Loucy (cell line): ENCODE measurements around the gene CRIP2.

Experiments
- H2AFZ ChIP-seq: fragments of 200-600 bp; sonication (generic); 2 replicates; pipeline ENCODE4 v1.6.0; 2016; ENCODE audit warnings: antibody characterized with exemption, mild to moderate bottlenecking, low read length, moderate library complexity
- H3F3A ChIP-seq: fragments of 200-600 bp; 2 replicates; pipeline ENCODE4 v1.6.0; 2016; ENCODE audit warnings: antibody characterized with exemption, low read depth, mild to moderate bottlenecking
- H3K27me3 ChIP-seq: fragments of 200-600 bp; sonication (generic); 2 replicates; pipeline ENCODE4 v1.6.1; 2014; ENCODE audit warnings: low read length, mild to moderate bottlenecking; ENCODE audit not compliant: insufficient read depth, poor library complexity, severe bottlenecking
- H3K36me3 ChIP-seq: fragments of 200-600 bp; sonication (generic); 2 replicates; pipeline ENCODE4 v1.6.1; 2016; ENCODE audit warnings: low read length; ENCODE audit not compliant: insufficient read depth
- H3K4me1 ChIP-seq: fragments of 200-600 bp; sonication (generic); 2 replicates; pipeline ENCODE4 v1.5.1; 2014; ENCODE audit warnings: low read length, mild to moderate bottlenecking; ENCODE audit not compliant: insufficient read depth, poor library complexity, severe bottlenecking
- H3K4me2 ChIP-seq: fragments of 200-600 bp; sonication (generic); 2 replicates; pipeline ENCODE4 v1.6.0; 2014; ENCODE audit warnings: antibody characterized with exemption, low read length, low read depth, mild to moderate bottlenecking; ENCODE audit not compliant: poor library complexity, severe bottlenecking
- H3K4me3 ChIP-seq: fragments of 200-600 bp; sonication (generic); 2 replicates; pipeline ENCODE4 v1.5.1; 2014; ENCODE audit warnings: low read length, mild to moderate bottlenecking, mixed read lengths; ENCODE audit not compliant: poor library complexity, severe bottlenecking
- H3K79me2 ChIP-seq: fragments of 200-600 bp; sonication (generic); 2 replicates; pipeline ENCODE4 v1.6.1; 2014; ENCODE audit warnings: low read length; ENCODE audit not compliant: insufficient read depth
- H3K9ac ChIP-seq: fragments of 200-600 bp; sonication (generic); 2 replicates; pipeline ENCODE4 v1.6.0; 2014; ENCODE audit warnings: mild to moderate bottlenecking, low read depth, low read length, moderate library complexity; ENCODE audit not compliant: poor library complexity, severe bottlenecking
- H3K9me2 ChIP-seq: fragments of 200-600 bp; sonication (generic); replicated peaks from 2 replicates; pipeline ENCODE4 v1.6.1; 2016; ENCODE audit warnings: low read depth, low read length, mixed read lengths
- H3K9me3 ChIP-seq: fragments of 200-600 bp; sonication (generic); 2 replicates; pipeline ENCODE4 v1.6.1; 2014; ENCODE audit warnings: mild to moderate bottlenecking, antibody characterized with exemption, low read length, low read depth; ENCODE audit not compliant: insufficient read depth
- H4K20me1 ChIP-seq: fragments of 200-600 bp; sonication (generic); 2 replicates; pipeline ENCODE4 v1.6.0; 2014; ENCODE audit warnings: antibody characterized with exemption, low read length, mild to moderate bottlenecking; ENCODE audit not compliant: insufficient read depth, poor library complexity, severe bottlenecking
- CTCF ChIP-seq: fragments of 200-600 bp; sonication (generic); conservative IDR thresholded peaks from 2 replicates; pipeline ENCODE4 v1.5.1; 2014; ENCODE audit warnings: mild to moderate bottlenecking, antibody characterized with exemption, low read length
- EZH2phosphoT487 ChIP-seq: fragments of 200-600 bp; IDR thresholded peaks from 2 replicates; pipeline ENCODE4 v1.6.1; 2018; ENCODE audit warnings: antibody characterized with exemption, mild to moderate bottlenecking, moderate library complexity, borderline replicate concordance

Gene CRIP2

GRCh38 chr14:105528586-105529318 is 54.1 kb downstream of the CRIP2 start:
- H3K4me2 ChIP-seq, result peak overlapping the region; percentile 79
- no peaks in the 10 kb centered on the region for H3K9me3 ChIP-seq
- peak overlapping the region; percentile 95 for H3K9ac ChIP-seq
- peak overlapping the region; percentile 80 for H3K4me3 ChIP-seq
- no peaks in the 10 kb centered on the region for H3F3A ChIP-seq
- TF ChIP-seq EZH2phosphoT487 (no peak), CTCF (no peak)
- H3K36me3 ChIP-seq, result no peaks in the 10 kb centered on the region
- H3K4me1 ChIP-seq, result peaks cover 12% of the 10 kb centered on the region
- no peak overlapping the region for H2AFZ ChIP-seq
- no peaks in the 10 kb centered on the region for H3K79me2 ChIP-seq
- no peaks in the 10 kb centered on the region for H3K9me2 ChIP-seq
- H3K27me3 ChIP-seq, result no peaks in the 10 kb centered on the region
- H4K20me1 ChIP-seq, result no peaks in the 10 kb centered on the region

GRCh38 chr14:105529319-105529568 is 54.6 kb downstream of the CRIP2 start:
- H3K4me3 ChIP-seq, result no peak overlapping the region
- TF ChIP-seq CTCF, result no peak
- TF ChIP-seq EZH2phosphoT487, result no peak
- peaks cover 12% of the 10 kb centered on the region for H3K4me1 ChIP-seq
- no peaks in the 10 kb centered on the region for H3K79me2 ChIP-seq
- H4K20me1 ChIP-seq, result no peaks in the 10 kb centered on the region
- H3K4me2 ChIP-seq, result no peak overlapping the region
- no peaks in the 10 kb centered on the region for H3K9me2 ChIP-seq
- no peak overlapping the region for H3K9ac ChIP-seq
- H3F3A ChIP-seq, result no peaks in the 10 kb centered on the region
- H2AFZ ChIP-seq, result no peak overlapping the region
- no peaks in the 10 kb centered on the region for H3K9me3 ChIP-seq
- H3K27me3 ChIP-seq, result no peaks in the 10 kb centered on the region
- H3K36me3 ChIP-seq, result no peaks in the 10 kb centered on the region
